Testis (tissue), 2 donors: ENCODE results near the gene TGDS.

ENCODE experiments used
- CTCF ChIP-seq, 3 experiments: fragments of 450-650 bp in 2 of 3; fragments of 200-600 bp in 1 of 3; sonication (generic) in 1 of 3; IDR thresholded peaks; one replicate each; pipeline ENCODE4 v1.5.1; 2016 to 2019; ENCODE audit warnings: antibody characterized with exemption in 3 of 3, mild to moderate bottlenecking in 2 of 3, moderate library complexity in 1 of 3
- POLR2A ChIP-seq: fragments of 450-650 bp; IDR thresholded peaks from one replicate; pipeline ENCODE4 v1.6.1; 2017; ENCODE audit warnings: antibody characterized with exemption, mild to moderate bottlenecking, moderate library complexity

GRCh38 chr13:94557684-94558235 is 38.2 kb downstream of the TGDS start:
- TF ChIP-seq CTCF (IDR thresholded peaks at IDR 0.05) (no peak), POLR2A (no peak)
